ENCODE measurements around the gene EPG5.

Gene EPG5

DNA sequence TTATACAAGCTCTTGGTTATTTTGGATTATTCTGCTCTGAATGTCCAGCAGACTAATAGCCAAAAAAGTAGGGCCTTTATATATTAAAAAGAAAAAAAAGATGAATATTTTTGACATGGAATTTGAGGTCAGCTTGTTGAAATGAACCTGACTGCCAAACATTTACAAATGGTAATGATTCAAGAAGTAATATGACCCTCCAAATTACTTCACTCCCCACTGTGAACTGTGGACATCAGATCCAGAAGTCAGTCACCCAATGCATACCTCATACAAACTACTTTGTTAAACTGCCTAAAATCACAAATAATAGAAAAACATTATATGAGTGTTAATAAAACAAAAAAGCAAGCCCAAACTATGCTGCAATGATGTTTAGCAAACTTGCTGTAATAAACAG lies 10.0 kb downstream of the EPG5 start:
- H3K27ac ChIP-seq (replicated peaks), result no peak overlapping the region
- H3K4me3 ChIP-seq (replicated peaks; ENCODE audit: insufficient read depth, low read length), result no peak overlapping the region
- no peak for DNase-seq (ENCODE audit: low read depth in 1 of 2, low spot score in 1 of 2)
- H3K27me3 ChIP-seq (ENCODE audit: insufficient read depth, poor library complexity, severe bottlenecking), result no peaks in the 10 kb centered on the region
- TF ChIP-seq GABPA (IDR thresholded peaks at IDR 0.05; ENCODE audit: low read depth) (no peak), SPI1 (IDR thresholded peaks at IDR 0.05; ENCODE audit: borderline replicate concordance, low read depth) (no peak), POLR2AphosphoS5 (IDR thresholded peaks at IDR 0.05; ENCODE audit: low read depth) (no peak)
- TF ChIP-seq, protein P1, sequence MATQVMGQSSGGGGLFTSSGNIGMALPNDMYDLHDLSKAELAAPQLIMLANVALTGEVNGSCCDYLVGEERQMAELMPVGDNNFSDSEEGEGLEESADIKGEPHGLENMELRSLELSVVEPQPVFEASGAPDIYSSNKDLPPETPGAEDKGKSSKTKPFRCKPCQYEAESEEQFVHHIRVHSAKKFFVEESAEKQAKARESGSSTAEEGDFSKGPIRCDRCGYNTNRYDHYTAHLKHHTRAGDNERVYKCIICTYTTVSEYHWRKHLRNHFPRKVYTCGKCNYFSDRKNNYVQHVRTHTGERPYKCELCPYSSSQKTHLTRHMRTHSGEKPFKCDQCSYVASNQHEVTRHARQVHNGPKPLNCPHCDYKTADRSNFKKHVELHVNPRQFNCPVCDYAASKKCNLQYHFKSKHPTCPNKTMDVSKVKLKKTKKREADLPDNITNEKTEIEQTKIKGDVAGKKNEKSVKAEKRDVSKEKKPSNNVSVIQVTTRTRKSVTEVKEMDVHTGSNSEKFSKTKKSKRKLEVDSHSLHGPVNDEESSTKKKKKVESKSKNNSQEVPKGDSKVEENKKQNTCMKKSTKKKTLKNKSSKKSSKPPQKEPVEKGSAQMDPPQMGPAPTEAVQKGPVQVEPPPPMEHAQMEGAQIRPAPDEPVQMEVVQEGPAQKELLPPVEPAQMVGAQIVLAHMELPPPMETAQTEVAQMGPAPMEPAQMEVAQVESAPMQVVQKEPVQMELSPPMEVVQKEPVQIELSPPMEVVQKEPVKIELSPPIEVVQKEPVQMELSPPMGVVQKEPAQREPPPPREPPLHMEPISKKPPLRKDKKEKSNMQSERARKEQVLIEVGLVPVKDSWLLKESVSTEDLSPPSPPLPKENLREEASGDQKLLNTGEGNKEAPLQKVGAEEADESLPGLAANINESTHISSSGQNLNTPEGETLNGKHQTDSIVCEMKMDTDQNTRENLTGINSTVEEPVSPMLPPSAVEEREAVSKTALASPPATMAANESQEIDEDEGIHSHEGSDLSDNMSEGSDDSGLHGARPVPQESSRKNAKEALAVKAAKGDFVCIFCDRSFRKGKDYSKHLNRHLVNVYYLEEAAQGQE (IDR thresholded peaks at IDR 0.05; ENCODE audit: insufficient replicate concordance, low read depth), result no peak
- TF ChIP-seq, protein P2, sequence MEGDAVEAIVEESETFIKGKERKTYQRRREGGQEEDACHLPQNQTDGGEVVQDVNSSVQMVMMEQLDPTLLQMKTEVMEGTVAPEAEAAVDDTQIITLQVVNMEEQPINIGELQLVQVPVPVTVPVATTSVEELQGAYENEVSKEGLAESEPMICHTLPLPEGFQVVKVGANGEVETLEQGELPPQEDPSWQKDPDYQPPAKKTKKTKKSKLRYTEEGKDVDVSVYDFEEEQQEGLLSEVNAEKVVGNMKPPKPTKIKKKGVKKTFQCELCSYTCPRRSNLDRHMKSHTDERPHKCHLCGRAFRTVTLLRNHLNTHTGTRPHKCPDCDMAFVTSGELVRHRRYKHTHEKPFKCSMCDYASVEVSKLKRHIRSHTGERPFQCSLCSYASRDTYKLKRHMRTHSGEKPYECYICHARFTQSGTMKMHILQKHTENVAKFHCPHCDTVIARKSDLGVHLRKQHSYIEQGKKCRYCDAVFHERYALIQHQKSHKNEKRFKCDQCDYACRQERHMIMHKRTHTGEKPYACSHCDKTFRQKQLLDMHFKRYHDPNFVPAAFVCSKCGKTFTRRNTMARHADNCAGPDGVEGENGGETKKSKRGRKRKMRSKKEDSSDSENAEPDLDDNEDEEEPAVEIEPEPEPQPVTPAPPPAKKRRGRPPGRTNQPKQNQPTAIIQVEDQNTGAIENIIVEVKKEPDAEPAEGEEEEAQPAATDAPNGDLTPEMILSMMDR (IDR thresholded peaks at IDR 0.05; ENCODE audit: insufficient read depth, low read length), result no peak

DNA sequence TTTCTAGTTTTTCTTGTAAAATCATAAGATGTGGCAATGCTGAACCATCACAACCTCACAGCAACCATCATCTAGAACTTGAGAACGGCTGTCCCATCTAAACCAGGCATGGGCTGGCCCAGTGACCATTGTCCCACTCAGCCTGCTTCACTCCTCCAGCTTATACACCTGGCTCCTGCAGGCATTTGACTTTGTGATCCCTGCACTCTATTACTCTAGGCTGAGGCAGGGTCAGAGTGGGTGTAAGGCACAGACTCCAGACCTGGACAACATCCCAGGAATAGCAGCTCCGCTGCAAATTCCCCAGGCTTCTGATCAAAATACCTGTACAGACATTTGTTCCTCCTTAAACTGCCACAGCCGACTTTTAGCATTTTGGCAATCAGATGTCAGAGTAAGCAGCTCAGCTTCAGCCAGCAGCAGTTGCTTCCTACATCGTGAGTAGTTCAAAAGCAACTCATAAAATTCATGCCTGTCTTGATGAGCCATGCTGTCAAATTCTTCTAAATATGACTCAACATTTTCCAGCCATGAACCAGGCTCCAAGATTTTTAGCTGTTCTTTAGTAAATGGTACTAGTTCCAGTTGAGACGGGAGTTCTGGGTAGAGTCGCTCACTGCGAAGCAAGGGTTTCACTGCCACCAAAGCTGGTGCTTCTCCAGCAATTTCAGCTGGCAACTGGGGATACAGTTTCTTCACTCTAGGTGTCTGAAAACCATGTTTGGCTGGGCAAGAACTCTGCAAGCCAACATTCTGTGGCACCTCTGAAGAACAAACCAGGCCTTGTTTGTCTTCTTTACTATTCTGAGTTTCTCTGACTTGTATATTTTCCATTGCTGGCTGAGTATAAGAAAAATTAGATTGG lies 12.8 kb downstream of the EPG5 start:
- Histone ChIP-seq H3K4me3 (replicated peaks; ENCODE audit: insufficient read depth, low read length) (no peak overlapping the region), H3K27me3 (ENCODE audit: insufficient read depth, poor library complexity, severe bottlenecking) (no peaks in the 10 kb centered on the region), H3K27ac (replicated peaks) (no peak overlapping the region)
- no peak for DNase-seq (ENCODE audit: low read depth in 1 of 2, low spot score in 1 of 2)
- TF ChIP-seq, protein P1 (IDR thresholded peaks at IDR 0.05; ENCODE audit: insufficient replicate concordance, low read depth), result no peak
- TF ChIP-seq, protein P2 (IDR thresholded peaks at IDR 0.05; ENCODE audit: insufficient read depth, low read length), result no peak
- TF ChIP-seq POLR2AphosphoS5 (IDR thresholded peaks at IDR 0.05; ENCODE audit: low read depth) (no peak), SPI1 (IDR thresholded peaks at IDR 0.05; ENCODE audit: borderline replicate concordance, low read depth) (no peak), GABPA (IDR thresholded peaks at IDR 0.05; ENCODE audit: low read depth) (no peak)

DNA sequence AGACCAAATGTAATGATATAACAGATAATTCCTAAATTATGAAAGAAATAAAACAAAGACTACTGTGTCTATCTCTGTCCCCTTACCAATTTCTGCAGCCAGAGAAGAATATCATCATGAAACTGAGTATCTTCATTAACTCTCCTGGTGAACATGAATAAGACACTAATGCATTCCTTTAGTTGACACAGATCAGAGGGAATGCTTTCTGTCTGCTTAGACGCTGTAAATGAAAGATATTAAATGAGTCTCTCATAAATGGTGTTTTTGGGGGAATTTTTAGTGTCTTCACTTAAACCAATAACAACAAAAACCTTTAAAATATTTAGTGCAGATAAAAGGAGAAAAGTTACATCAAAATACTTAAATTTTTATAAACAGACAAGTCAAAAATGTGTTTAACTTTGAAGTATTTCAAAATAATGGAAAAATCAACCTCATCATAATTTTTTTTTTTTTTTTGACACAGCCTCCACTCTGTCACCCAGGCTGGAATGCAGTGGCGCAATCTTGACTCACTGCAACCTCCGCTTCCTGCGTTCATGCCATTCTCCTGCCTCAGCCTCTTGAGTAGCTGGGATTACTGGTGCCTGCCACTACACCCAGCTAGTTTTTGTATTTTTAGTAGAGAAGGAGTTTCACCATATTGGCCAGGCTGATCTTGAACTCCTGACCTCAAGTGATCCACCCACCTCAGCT lies 16.0 kb downstream of the EPG5 start:
- DNase-seq (ENCODE audit: low read depth in 1 of 2, low spot score in 1 of 2), result peak; percentile 41 to 61

More for the DNA sequence above, 16.0 kb downstream of the EPG5 start:
- Histone ChIP-seq H3K27ac (replicated peaks) (no peak overlapping the region), H3K27me3 (ENCODE audit: insufficient read depth, poor library complexity, severe bottlenecking) (no peaks in the 10 kb centered on the region), H3K4me3 (replicated peaks; ENCODE audit: insufficient read depth, low read length) (no peak overlapping the region)
- no peak for TF ChIP-seq POLR2AphosphoS5 (IDR thresholded peaks at IDR 0.05; ENCODE audit: low read depth)
- no peak for TF ChIP-seq GABPA (IDR thresholded peaks at IDR 0.05; ENCODE audit: low read depth)
- TF ChIP-seq, protein P2 (IDR thresholded peaks at IDR 0.05; ENCODE audit: insufficient read depth, low read length), result no peak
- TF ChIP-seq, protein P1 (IDR thresholded peaks at IDR 0.05; ENCODE audit: insufficient replicate concordance, low read depth), result no peak
